NCI-H187 treated with DMSO at 0.1 percent for 48 hours (cell line): ENCODE measurements around the gene ZNF274.
"Not testable (repeated sequence)": the region's sequence is repeated elsewhere in the genome, so short reads cannot be mapped to it uniquely, and the experiment has no call there.

Experiments
- DNase-seq: peaks from one replicate; lab custom pipeline; 2025; lab: John Stamatoyannopoulos, UW

The ZNF274 gene

DNA sequence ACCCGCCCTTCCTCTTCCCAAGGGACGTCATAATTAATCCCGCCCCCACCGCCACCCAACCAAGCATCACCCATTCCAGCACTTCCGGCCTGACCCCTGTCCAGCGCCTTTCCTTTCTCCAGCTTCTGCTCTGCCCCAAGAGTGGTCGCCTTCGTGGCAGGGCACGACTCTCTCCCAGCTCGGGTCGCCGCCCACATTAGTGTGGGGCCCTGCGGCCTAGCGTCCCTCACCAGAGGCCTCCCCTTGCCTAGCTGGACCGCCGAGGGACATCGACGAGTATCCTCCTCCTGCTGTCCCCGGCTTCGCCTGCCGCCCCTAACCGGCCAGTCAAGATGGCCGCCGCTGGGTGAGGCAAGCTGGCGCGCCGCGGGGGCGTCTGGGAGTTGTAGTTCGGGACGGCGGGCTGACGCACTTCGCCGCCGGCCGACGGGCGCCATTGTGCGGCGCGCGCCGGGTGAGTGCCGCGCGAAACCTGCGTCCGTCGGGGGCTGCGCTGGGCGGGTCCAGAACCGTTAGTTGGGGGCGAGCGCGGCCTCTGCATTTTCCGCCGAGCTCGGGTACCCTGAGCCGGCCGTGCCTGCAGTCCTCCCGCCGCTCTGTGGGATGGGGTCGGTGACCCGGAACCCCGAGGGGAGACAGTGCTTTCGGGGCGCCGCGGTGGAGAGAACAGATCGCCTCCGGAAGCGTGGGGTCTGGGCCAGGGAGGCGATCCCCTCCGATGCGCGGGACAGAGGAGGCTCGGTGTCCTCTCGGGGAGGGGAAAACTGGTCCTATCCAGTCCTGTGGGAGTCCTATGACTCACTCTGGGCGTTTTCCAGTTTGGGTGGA is at the start of gene ZNF274:
Gene ZNF274 (plus strand): TSS at position 73 of the 828 bp plus-strand sequence. CDS start 905 bp downstream, outside the sequence.
- peak; percentile 11 for DNase-seq

DNA sequence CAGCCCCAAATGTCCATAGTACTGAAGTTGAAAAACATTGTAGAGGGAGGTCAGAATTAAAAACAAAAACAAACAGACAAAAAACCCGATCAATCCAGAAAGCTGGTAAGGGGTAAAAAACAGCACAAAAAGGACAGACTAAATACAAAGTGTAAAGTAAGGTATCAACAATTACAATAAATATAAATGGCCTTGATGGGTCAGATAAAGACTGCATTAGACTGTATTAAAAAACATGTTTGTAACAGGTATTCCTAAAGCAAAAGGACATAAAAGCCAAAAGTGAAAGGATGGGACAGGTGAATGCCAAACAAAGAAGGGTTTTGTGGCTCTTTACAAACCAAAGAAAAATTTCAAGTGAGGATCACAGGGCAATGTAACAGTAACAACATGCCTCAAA is 48.6 kb upstream of the ZNF274 start:
- DNase-seq: no peak

GRCh38 chr19:58145849-58146248 is 37.0 kb upstream of the ZNF274 start:
- no peak for DNase-seq

DNA sequence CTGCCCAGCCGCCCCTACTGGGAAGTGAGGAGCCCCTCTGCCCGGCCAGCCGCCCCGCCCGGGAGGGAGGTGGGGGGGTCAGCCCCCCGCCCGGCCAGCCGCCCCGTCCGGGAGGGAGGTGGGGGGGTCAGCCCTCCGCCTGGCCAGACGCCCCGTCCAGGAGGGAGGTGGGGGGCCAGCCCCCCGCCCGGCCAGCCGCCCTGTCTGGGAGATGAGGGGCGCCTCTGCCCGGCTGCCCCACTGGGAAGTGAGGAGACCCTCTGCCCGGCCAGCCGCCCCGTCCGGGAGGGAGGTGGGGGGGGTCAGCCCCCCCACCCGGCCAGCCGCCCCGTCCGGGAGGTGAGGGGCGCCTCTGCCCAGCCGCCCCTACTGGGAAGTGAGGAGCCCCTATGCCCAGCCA is 35.4 kb upstream of the ZNF274 start:
- DNase-seq: not testable (repeated sequence)

GRCh38 chr19:58150328-58150921 is 32.4 kb upstream of the ZNF274 start, which contains the start of gene ZNF329:
ZNF329 (minus strand) TSS chr19:58150789; CDS start chr19:58129503, 21,286 bp downstream.
- DNase-seq: peak; percentile 3

GRCh38 chr19:58153386-58153785 is 29.5 kb upstream of the ZNF274 start:
- no peak for DNase-seq

- DNase-seq: no peak
Measured at GRCh38 chr19:58154287-58154678, 28.6 kb upstream of the ZNF274 start.

GRCh38 chr19:58154679-58155648 is 27.9 kb upstream of the ZNF274 start:
- peak; percentile 28 for DNase-seq

DNA sequence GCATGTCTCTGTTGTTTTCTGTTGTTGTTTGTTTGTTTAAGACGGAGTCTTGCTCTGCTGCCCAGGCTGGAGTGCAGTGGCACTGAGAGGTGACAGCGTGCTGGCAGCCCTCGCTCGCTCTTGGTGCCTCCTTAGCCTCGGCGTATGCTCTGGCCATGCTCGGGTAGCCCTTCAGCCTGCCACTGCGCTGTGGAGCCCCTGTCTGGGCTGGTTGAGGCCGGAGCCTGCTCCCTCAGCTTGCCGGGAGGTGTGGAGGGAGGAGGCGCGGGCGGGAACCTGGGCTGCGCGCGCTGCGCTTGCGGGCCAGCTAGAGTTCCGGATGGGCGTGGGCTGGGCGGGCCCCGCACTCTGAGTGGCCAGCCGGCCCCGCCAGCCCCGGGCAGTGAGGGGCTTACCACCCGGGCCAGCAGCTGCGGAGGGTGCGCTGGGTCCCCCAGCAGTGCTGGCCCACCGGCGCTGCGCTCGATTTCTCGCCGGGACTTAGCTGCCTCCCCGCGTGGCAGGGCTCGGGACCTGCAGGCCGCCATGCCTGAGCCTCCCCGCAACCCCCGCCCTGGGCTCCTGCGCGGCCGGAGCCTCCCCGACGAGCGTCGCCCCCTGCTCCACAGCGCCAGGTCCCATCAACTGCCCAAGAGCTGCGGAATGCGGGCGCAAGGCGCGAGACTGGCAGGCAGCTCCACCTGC is 25.7 kb upstream of the ZNF274 start:
- no peak for DNase-seq

GRCh38 chr19:58166268-58166667 is 16.6 kb upstream of the ZNF274 start:
- DNase-seq: no peak

DNA sequence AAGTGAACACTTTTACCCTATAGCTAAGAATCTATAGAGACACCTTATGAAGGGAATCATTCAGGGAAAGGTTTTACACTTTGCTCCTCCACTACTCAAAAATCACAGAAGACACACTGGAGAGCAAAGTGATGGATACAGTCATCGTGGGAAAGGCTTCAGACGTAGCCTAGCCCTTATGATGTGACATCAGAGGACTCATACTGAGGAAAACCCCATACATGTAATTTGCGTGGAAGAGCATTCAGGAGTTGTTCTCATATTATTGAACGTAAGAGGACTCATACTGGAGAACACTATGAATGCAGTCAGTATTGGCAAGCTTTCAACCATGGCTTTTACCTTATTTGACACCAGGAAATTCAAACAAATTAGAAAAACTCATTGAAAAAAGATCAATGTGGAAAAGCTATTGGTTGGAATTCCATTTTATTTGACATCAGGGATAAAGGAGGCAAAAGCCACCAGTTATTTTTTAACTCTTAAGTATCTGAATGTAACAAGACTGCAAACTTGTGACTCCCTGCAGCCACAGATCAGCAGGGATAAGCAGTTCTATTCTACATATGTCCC is 16.1 kb upstream of the ZNF274 start:
- no peak for DNase-seq

- no peak for DNase-seq
Measured at GRCh38 chr19:58170860-58171259, 12.0 kb upstream of the ZNF274 start.

DNA sequence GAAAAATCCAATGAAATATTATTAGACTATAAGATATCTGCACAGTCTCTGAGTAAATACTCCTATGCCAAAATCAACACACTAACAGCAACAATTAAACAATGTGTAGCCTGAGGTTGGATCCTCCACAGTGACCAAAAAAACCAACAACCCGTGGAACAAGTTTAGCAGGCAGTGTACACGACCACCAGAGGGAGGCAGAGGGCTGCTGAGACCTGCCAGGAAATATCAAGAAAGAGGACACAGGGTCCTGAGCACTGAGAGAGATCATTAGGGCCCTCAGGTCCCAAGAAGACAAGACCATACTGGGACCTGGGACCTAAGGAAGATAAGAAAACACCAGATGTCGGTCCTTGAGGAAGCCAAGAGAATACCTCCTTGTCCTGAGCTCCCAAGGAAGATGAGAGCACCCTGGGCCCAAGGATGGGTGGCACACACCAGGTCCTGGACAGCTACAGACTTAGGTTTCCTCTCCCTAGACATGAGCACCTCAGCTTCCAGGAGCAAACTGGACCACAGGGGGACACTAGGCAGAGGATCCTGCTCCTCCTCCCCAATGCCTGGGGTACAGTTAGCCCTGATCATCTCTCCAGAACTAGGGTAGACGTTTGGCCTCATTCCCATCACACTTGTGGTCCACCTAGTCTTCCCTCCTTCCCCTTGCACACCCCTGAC is 822 bp upstream of the ZNF274 start:
- no peak for DNase-seq

DNA sequence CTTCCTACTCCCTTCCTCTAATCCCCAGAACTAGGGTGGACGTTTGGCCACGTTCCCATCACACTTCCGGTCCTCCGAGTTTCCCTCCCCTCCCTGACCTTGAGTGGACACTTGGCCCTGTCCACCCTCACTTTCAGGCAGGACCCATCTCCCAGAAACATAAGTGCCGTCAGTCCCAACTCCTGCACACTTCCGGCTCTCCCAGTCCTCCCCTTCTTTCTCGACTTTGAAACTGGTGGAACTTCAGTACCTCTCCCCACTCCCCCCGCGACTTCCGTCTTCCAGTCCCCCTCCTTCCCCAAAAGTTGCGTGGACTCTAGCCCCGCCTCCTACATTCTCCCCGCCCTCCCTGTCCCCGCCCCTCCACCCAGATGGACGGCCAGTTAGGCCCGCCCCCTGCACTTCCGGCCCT is 278 bp upstream of the ZNF274 start:
- no peak for DNase-seq

DNA sequence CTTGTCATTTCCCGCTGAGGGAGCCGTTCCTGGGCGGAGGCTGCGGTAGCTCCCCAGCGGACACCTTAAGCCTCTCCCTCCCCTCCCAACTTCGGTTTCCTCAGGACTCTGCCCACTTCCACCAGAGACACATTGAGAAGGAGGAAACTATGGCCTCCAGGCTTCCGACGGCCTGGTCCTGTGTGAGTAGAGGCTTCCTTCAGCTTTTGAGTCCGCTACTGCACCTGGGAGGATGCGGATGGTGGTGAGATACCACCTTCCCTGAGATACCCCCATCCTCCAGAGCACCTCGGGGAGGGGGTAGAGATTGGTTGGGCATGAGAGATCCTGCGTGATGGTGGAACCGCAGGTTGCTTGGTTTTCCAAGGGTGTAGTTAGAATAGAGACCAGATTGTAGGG is 955 bp downstream of the ZNF274 start:
- no peak for DNase-seq

GRCh38 chr19:58196901-58197616 is 14.2 kb downstream of the ZNF274 start:
- DNase-seq: no peak

DNA sequence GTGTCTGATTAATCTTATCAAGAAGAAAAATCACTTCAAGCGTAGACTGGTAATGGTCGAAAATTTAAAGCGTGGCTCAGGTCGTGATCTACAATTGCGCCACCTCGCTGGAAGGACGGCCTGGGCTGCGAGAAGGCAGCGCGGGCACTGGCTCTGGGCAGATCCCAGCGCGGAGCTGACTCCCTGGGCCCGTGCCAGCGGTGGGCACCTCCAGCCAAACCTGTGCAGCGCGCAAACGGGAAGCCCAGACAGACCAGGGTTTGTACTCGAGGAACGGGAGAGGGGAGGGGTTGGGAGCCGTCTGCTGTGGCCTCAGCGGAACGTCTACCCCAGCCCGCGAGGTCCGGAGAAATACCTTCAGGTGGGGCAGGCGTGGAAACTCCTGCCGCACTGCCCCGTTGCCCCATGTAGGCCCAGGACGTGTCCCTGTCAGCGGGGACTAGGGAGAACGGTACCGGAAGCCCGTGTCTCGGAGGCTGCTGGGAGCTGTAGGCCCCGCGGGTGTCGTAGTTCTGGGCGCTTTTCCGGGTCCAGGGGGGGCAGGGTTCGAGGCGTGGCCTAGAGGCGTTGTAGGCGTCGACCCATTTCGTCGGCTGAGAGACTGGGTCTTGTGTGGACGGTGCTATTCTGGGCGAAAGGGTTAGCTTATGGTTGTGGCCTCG is 21.1 kb downstream of the ZNF274 start:
- DNase-seq: no peak

DNA sequence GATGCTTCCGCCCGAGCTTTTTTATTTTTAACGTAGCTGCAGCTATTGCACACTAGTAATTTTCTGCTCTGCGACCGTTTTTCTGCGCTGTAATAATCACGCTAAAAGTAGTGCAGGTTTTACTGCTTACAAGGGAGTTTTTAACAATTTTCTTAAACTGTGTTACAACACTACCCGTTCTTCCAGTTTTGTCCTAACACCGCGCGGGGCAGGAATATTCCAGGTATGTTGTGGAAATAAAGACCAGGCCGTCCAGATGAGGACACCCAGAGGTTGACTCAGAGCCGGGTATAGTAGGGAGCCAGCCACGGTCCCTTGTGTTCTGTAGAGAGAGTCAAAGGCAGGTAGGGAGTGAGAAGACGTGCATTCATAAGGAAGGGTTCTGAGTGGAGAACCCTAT is 21.7 kb downstream of the ZNF274 start:
- no peak for DNase-seq

GRCh38 chr19:58209577-58209976 is 26.7 kb downstream of the ZNF274 start:
- no peak for DNase-seq
